Muscle layer of duodenum (tissue), 2 donors: ENCODE measurements around the gene AXIN1.

Experiments used
- H3K27ac ChIP-seq: one replicate; pipeline ENCODE4 v1.7.0; 2013; ENCODE audit warnings: mild to moderate bottlenecking, low read length
- H3K27me3 ChIP-seq: one replicate; pipeline ENCODE4 v1.7.0; 2013; ENCODE audit warnings: low read depth, mild to moderate bottlenecking, control low read depth, low read length
- H3K36me3 ChIP-seq, 2 donors: one replicate each; pipeline ENCODE4 v1.7.0; 2013; ENCODE audit warnings: low read length in 2 of 2, control low read depth in 1 of 2, mild to moderate bottlenecking in 1 of 2; ENCODE audit not compliant: insufficient read depth in 2 of 2, control insufficient read depth in 1 of 2
- H3K4me1 ChIP-seq, 2 donors: one replicate each; pipeline ENCODE4 v1.7.0; 2013; ENCODE audit warnings: low read length in 2 of 2, mild to moderate bottlenecking in 2 of 2, control low read depth in 1 of 2, moderate library complexity in 1 of 2; ENCODE audit not compliant: insufficient read depth in 2 of 2, control insufficient read depth in 1 of 2
- H3K4me3 ChIP-seq, 2 donors: one replicate each; pipeline ENCODE4 v1.7.0; 2013; ENCODE audit warnings: low read length in 2 of 2, low read depth in 1 of 2, mild to moderate bottlenecking in 1 of 2
- H3K9me3 ChIP-seq, 2 donors: one replicate each; pipeline ENCODE4 v1.7.0; 2013; ENCODE audit warnings: low read length in 2 of 2, control low read depth in 1 of 2, mild to moderate bottlenecking in 1 of 2; ENCODE audit not compliant: control insufficient read depth in 1 of 2
- donor health status: healthy.

The AXIN1 gene

GRCh38 chr16:301235-301634 lies 51.3 kb downstream of the AXIN1 start:
- H3K4me1 ChIP-seq: no peaks in the 10 kb centered on the region
- no peaks in the 10 kb centered on the region for H3K27me3 ChIP-seq
- H3K27ac ChIP-seq: no peak overlapping the region
- no peaks in the 10 kb centered on the region for H3K9me3 ChIP-seq
- peaks cover 12 to 54% of the 10 kb centered on the region in 2 donors for H3K36me3 ChIP-seq
- no peak overlapping the region for H3K4me3 ChIP-seq

DNA sequence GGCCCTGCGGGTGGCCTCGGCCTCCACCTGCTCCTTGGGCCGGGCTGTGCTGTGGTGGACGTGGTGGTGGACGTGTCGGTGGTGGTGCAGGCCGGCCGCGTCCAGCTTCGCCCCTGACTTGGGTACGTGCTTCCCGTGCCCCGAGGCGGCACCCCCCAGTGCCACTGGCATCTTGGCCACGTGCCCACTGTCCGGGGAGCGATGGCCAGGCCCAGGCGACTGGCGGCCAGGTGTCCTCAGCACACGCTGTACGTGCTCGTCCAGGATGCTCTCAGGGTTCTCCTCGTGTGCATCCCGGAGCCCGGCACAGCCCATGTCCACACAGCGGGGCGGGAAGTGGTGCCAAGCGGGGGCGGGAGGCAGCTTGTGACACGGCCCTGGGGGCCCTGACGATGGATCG lies 54.7 kb downstream of the AXIN1 start:
- Histone ChIP-seq H3K4me1 (no peaks in the 10 kb centered on the region), H3K4me3 (no peak overlapping the region), H3K36me3 (peaks cover 12 to 51% of the 10 kb centered on the region in 2 donors), H3K27me3 (no peaks in the 10 kb centered on the region), H3K27ac (no peak overlapping the region), H3K9me3 (no peaks in the 10 kb centered on the region)

DNA sequence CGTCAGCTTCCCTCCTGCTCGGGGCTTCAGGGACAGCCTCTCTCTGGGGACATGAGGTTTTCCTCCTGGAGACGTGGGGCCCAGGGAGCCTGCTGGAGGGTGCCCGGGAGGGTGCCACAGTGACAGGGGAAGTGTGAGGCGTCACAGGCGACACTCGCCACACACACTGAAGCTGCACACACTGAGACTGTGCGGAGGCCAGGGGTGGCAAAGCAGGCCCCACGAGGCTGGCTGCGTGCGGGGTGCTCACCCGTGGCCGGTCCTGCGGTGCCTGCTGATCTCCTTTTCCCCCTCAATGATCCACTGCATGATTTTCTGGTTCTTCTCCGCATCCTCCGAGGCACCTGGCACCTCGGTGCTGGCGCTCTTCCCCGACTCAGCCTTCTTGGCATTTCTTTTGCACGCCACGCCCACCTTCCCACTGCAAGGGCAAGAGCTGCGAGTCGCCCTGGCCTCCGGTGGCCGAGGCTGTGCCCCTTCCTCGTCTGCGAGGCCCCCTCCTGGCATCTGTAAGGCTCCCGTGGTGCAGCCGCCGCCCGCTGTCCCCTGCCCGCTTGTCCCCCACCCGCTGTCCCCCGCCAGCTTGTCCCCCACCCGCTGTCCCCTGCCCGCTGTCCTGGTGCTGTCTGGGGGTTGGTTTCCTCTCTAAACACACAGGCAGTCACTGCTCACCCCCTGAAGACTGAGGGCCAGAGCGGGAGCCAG lies 55.6 kb downstream of the AXIN1 start:
- Histone ChIP-seq H3K27me3 (no peaks in the 10 kb centered on the region), H3K9me3 (no peaks in the 10 kb centered on the region), H3K4me1 (no peaks in the 10 kb centered on the region), H3K4me3 (no peak overlapping the region), H3K27ac (no peak overlapping the region), H3K36me3 (peaks cover 4 to 53% of the 10 kb centered on the region in 2 donors)

DNA sequence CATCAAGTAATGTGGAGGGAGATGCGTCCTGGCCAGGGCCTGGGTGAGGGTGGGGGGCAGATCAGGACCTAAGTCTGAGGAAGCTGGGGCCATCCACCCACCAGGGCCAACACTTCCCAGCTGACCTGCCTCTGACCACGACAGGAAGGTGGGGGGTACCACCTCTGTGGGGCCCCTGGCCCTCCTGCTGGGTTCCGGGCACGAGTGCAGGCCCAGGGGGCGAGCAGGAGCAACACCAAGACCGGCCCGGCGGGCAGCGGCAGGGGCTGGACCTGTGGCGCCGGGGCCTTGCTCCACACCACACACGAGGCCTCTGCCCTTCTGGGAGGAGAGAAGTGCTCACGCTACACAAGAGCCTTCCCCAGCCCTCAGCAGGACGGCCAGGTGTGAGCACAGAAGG lies 56.2 kb downstream of the AXIN1 start:
- no peaks in the 10 kb centered on the region for H3K4me1 ChIP-seq
- H3K27me3 ChIP-seq: no peaks in the 10 kb centered on the region
- H3K9me3 ChIP-seq: no peaks in the 10 kb centered on the region
- no peak overlapping the region for H3K27ac ChIP-seq
- no peak overlapping the region for H3K4me3 ChIP-seq
- H3K36me3 ChIP-seq: peaks cover 3 to 54% of the 10 kb centered on the region in 2 donors

GRCh38 chr16:293043-293775 lies 59.3 kb downstream of the AXIN1 start:
- Histone ChIP-seq H3K4me3 (no peak overlapping the region), H3K27ac (no peak overlapping the region), H3K9me3 (no peaks in the 10 kb centered on the region), H3K27me3 (no peaks in the 10 kb centered on the region), H3K36me3 (peaks cover 0 to 79% of the 10 kb centered on the region in 2 donors), H3K4me1 (no peaks in the 10 kb centered on the region)

DNA sequence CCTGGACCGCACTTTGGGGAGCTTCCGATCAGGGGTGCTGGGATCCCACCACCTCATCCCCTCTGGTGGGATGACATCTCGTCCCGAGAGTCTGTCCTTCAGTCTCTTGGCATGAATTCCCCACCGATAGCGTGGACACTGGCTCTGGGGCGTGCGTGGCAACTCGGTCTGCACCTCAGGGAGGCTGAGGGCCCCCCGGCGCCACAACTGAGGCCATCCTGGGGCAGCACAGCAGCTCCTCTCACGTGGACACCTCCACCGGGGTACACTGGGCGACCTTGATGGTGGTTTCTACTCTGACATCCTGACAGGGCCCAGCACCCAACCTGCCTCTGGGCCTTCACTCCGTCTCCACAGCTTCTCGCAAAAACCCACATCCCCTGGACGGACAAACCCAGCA lies 61.0 kb downstream of the AXIN1 start:
- Histone ChIP-seq H3K27ac (no peak overlapping the region), H3K4me3 (no peak overlapping the region), H3K9me3 (no peaks in the 10 kb centered on the region), H3K36me3 (peaks cover 0 to 75% of the 10 kb centered on the region in 2 donors), H3K27me3 (no peaks in the 10 kb centered on the region), H3K4me1 (no peaks in the 10 kb centered on the region)

DNA sequence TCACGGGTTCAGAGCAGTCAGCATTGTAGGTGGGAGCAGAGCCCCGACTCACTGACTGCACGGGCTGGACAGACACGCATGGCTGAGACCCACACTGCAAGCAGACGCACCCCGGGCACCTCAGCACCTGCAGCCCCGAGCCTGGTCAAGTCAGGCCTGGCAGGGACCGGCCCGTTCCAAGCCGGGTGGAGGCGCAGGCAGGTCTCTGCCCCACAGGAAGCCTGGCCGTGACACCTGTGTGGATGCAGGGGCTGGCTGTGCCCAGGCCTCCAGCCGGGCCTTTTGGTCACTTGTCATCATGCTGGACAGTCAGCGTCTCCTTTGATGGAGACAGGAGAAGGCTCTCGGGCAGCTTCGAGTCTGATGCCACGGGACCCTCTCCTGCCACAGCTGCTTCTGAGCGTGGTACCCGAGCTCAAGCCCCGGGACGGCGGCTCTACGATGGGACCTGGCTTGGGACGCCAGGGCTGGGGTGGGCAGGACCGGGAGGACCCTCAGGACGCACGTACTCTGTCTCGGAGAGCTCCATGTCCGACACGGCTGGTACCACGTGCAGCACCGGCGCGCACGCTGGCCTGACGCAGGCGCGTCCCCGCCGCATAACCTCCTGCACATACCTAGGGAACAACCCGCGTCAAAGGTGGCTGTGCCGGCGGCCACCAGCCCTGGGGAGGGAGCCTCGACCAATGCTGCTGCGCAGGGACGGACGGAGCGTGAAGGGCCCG lies 61.7 kb downstream of the AXIN1 start:
- no peaks in the 10 kb centered on the region for H3K27me3 ChIP-seq
- no peaks in the 10 kb centered on the region for H3K9me3 ChIP-seq
- H3K4me3 ChIP-seq: no peak overlapping the region
- no peaks in the 10 kb centered on the region for H3K4me1 ChIP-seq
- peaks cover 0 to 68% of the 10 kb centered on the region in 2 donors for H3K36me3 ChIP-seq
- H3K27ac ChIP-seq: no peak overlapping the region

DNA sequence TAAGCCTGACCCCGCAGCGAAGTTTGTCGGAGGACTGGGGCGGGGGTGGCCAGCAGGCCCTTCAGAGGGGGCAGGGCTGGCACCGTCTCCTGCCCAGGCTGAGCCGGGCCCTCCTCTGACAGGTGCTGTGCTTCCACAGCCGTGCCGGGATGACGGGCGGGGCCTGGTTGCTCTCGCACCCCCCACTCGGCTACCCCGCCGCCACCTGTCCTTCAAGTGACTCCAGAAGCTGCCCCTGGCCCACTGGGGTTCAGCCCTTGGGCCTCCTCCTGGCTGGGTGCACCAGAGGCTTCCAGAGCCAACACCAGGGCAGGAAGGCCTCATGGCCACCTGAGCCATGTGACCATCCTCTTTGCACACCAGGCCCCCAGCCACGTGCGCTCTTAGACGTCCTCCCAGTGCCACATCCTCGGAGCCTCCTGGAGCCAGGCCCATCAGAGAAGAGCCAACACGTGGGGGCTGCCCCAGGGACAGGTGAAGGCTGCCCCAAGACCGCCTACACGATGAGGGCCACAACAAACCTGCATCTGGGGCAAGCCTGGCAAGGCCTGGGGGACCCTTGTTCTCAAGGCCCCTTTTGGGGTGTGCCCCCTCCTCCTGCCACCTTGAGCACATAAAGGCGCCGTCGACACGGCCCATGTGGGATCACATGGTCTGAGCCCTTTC lies 62.4 kb downstream of the AXIN1 start:
- H3K9me3 ChIP-seq: no peaks in the 10 kb centered on the region
- H3K27ac ChIP-seq: no peak overlapping the region
- no peak overlapping the region for H3K4me3 ChIP-seq
- H3K4me1 ChIP-seq: no peaks in the 10 kb centered on the region
- H3K36me3 ChIP-seq: peaks cover 0 to 65% of the 10 kb centered on the region in 2 donors
- H3K27me3 ChIP-seq: no peaks in the 10 kb centered on the region

GRCh38 chr16:289395-289997 lies 63.0 kb downstream of the AXIN1 start:
- Histone ChIP-seq H3K36me3 (peaks cover 0 to 65% of the 10 kb centered on the region in 2 donors), H3K4me1 (no peaks in the 10 kb centered on the region), H3K27ac (no peak overlapping the region), H3K27me3 (no peaks in the 10 kb centered on the region), H3K9me3 (no peaks in the 10 kb centered on the region), H3K4me3 (no peak overlapping the region)

GRCh38 chr16:287981-288920 lies 64.3 kb downstream of the AXIN1 start:
- Histone ChIP-seq H3K4me1 (no peaks in the 10 kb centered on the region), H3K27me3 (no peaks in the 10 kb centered on the region), H3K27ac (no peak overlapping the region), H3K4me3 (no peak overlapping the region), H3K9me3 (no peaks in the 10 kb centered on the region), H3K36me3 (peaks cover 0 to 63% of the 10 kb centered on the region in 2 donors)
